GM12874 (cell line): ENCODE results near the gene CADPS.

Source experiments
- CTCF ChIP-seq: IDR thresholded peaks from 2 replicates; pipeline ENCODE4 v1.5.1; 2011; ENCODE audit warnings: low read depth, mild to moderate bottlenecking, control low read depth, low read length, moderate library complexity; ENCODE audit not compliant: insufficient read depth

Gene CADPS

DNA sequence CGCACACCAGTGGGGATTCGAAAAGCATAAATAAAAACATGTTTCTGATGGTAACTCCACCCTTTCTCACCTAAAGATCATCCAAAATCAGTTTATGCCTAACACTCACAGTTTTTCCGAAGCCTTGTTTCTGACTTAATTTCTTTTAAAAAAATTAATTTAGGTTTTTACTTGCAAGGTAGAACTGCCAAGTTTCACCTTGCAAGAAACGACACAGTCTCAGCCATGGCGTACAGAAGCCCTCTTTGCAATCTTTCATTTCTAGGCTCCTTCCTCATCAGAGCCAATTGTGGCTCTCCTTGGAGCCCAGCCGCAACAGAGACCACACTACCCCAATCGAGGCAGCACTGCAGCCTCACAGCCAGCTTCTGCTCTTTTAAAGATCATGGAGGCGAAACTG lies 470.9 kb downstream of the CADPS start:
- no peak for TF ChIP-seq CTCF

DNA sequence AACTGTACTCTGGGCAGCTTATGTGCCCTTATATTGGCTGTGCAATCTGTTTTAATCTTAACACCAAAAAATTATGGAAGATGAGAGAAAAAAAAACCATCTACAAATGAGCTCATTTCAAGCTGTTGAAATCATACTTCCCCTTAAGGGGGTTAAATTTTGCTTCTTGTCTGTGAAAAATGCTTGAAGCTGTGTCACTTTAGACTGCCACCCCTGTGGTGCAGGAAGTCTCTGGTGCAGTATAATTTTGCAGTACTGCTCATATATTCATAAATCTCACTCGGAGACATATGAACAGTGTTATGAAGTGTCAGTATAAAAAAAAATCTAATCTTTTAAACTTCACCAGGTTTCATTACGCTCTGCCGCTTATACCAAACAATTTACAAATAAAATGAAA lies 471.5 kb downstream of the CADPS start:
- no peak for TF ChIP-seq CTCF

DNA sequence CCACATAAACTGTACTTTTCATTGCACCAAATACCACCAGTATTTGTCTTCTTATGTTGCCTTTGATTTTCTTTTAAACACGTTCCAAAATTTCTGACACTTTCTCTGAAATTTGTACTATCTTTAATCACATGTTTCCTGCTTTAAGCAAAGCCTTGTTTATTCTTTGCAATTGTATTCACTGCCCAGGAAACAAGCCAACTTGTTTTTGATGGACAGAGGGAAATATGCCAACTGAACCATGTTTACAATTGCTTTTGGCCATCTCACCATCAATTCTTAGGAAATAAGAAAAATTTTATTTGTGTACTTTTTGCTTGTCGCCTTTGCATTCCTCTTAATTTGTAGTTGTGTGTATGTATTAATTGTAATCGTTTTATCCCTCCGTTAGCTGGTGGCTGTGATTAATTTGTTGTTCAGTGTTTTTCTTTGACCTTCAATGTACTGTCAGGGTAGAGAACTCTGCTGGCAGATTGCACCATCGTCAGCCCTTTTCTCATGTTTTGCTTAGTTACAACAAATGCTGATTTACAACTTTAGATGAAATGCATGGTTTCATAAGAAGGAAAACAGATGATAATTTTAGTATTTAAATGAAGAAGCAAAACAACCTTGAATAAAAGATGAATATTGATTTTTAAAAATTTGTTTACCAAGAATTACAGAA lies 482.5 kb downstream of the CADPS start:
- no peak for TF ChIP-seq CTCF

DNA sequence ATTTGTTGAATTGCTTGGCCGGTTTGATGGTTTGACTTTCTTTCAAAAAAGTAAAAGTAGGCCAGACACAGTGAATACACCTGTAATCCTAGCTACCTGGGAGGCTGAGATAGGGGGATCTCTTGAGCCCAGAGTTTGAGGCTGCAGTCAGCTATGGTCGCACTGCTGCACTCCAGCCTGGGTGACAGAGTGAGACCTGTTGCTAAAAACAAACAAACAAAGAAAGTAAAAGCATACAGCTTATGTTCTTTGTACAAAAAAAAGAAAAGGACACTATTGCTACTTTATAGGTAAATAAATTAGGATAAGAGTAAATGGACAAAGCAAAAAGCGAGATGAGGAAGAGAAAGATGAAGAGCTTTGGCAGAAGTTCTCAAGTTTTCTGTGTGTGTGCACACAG lies 488.0 kb downstream of the CADPS start:
- TF ChIP-seq CTCF = no peak

GRCh38 chr3:62379321-62379798 lies 495.9 kb downstream of the CADPS start:
- no peak for TF ChIP-seq CTCF

GRCh38 chr3:62378921-62379320 lies 496.3 kb downstream of the CADPS start:
- no peak for TF ChIP-seq CTCF

DNA sequence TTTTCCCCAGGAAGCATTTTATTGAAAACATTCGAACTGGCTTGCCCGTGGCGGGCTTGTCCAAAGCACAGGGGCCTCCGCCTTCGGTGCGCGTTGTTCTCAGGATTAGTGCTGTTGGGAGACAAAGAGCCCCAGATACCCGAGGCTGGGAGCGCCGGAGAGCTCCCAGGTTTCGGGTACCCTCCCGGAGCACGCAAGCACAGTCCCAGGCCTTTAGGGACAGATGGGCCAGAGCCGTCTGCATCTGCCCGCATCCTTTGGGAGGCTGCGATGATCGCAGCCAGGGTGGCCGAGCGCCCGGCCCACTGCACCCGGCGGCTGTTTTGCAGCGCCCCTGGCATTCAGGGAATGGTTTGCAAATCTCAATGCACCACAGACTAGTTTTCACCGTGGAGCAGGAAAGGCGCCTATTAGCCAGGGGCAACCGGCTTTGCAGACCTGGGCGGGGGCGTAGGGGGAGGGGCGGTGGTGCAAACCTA lies 496.9 kb downstream of the CADPS start:
- TF ChIP-seq CTCF = no peak
